ENCODE data around the gene TROAP. TPM values are rescaled to one million over a fixed set of nuclear protein-coding genes. Genes with fewer than 3 reads are reported as not detected.
"Not testable (repeated sequence)": the region's sequence is repeated elsewhere in the genome, so short reads cannot be mapped to it uniquely, and the experiment has no call there.

The TROAP gene
- total and polyA plus RNA-seq, 8 donors, result 0.08 to 1.3 (median 0.46) TPM; not detected in 1

DNA sequence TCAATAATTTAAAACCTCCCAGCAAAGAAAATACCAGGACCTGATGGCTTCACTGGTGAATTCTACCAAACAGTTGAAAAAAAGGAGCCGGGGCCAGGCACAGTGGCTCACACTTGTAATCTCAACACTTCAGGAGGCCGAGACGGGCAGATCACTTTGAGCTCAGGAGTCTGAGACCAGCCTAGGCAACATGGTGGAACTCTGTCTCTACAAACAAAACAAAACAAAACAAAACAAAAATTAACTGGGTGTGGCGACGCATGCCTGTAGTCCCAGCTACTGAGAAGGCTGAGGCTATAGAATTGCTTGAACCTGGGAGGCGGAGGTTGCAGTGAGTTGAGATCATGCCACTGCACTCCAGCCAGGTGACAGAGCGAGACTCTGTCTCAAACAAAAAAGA lies 13.7 kb upstream of the TROAP start:
- Histone ChIP-seq H3K4me3 (no peak overlapping the region), H3K9me3 (no peaks in the 10 kb centered on the region), H3K27me3 (no peaks in the 10 kb centered on the region), H3K4me1 (no peaks in the 10 kb centered on the region), H3K27ac (no peak overlapping the region), H3K36me3 (no peaks in the 10 kb centered on the region)
- 92% methylated on average over 7 of the region's 7 CpGs for WGBS, 2 donors
- DNase-seq (peak in 1 of 6 donors; percentile 11), ATAC-seq (no peak), FAIRE-seq (no peak)
- intact Hi-C loops (cut with DNase I), result no loop called here
- TF ChIP-seq, protein P1, sequence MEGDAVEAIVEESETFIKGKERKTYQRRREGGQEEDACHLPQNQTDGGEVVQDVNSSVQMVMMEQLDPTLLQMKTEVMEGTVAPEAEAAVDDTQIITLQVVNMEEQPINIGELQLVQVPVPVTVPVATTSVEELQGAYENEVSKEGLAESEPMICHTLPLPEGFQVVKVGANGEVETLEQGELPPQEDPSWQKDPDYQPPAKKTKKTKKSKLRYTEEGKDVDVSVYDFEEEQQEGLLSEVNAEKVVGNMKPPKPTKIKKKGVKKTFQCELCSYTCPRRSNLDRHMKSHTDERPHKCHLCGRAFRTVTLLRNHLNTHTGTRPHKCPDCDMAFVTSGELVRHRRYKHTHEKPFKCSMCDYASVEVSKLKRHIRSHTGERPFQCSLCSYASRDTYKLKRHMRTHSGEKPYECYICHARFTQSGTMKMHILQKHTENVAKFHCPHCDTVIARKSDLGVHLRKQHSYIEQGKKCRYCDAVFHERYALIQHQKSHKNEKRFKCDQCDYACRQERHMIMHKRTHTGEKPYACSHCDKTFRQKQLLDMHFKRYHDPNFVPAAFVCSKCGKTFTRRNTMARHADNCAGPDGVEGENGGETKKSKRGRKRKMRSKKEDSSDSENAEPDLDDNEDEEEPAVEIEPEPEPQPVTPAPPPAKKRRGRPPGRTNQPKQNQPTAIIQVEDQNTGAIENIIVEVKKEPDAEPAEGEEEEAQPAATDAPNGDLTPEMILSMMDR (IDR thresholded peaks at IDR 0.05), result no peak

DNA sequence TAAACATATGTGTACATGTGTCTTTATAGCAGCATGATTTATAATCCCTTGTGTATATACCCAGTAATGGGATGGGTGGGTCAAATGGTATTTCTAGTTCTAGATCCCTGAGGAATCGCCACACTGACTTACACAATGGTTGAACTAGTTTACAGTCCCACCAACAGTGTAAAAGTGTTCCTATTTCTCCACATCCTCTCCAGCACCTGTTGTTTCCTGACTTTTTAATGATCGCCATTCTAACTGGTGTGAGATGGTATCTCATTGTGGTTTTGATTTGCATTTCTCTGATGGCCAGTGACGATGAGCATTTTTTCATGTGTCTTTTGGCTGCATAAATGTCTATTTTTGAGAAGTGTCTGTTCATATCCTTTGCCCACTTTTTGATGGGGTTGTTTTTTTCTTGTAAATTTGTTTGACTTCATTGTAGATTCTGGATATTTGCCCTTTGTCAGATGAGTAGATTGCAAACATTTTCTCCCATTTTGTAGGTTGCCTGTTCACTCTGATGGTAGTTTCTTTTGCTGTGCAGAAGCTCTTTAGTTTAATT lies 12.5 kb upstream of the TROAP start:
- DNase-seq; H3K27ac ChIP-seq; ATAC-seq; intact Hi-C loops (cut with DNase I); H3K27me3 ChIP-seq; H3K36me3 ChIP-seq; H3K4me3 ChIP-seq; H3K9me3 ChIP-seq; FAIRE-seq; H3K4me1 ChIP-seq: not testable (repeated sequence)
- WGBS, 2 donors, result 47 to 69% methylated on average over 2 of the region's 3 CpGs

DNA sequence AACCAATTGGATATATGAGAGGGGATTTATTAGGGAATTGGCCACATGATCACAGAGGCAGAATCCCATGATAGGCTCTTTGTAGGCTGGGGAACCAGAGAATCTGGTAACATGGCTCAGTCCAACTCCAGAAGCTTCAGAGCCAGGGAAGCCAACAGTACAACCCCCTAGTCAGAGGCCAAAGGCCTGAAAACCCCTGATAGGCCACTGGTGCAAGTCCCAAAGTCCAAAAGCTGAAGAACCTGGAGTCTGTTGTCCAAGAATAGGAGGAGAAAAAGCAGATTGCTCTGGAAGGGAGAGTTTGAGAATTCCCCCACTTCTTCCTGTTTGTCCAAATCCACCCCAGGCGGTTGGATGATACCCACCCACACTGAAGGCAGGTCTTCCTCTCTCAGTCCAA lies 8.2 kb upstream of the TROAP start:
- intact Hi-C loops (cut with DNase I), result no loop called here
- Histone ChIP-seq H3K4me3 (no peak overlapping the region), H3K27ac (no peak overlapping the region), H3K36me3 (no peaks in the 10 kb centered on the region), H3K4me1 (no peaks in the 10 kb centered on the region), H3K9me3 (no peaks in the 10 kb centered on the region), H3K27me3 (no peaks in the 10 kb centered on the region)
- TF ChIP-seq, protein P1 (IDR thresholded peaks at IDR 0.05), result no peak
- DNase-seq, result no peak
- 92% methylated on average over 1 of the region's 1 CpG for WGBS, 2 donors
- FAIRE-seq, result no peak
- no peak for ATAC-seq

DNA sequence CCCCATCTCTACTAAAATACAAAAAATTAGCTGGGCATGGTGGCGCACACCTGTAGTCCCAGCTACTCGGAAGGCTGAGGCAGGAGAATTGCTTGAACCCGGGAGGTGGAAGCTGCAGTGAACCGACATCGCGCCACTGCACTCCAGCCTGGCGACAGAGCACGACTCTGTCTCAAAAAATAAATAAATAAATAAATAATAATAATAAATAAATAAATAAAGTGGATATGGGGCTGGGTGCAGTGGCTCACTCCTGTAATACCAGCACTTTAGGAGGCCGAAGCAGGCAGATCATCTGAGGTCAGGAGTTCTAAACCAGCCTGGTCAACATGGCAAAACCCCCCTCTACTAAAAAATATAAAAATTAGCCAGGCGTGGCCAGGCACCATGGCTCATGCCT lies 5.9 kb upstream of the TROAP start:
- H3K36me3 ChIP-seq; H3K4me3 ChIP-seq; H3K4me1 ChIP-seq; H3K9me3 ChIP-seq; H3K27ac ChIP-seq; ATAC-seq; DNase-seq; FAIRE-seq; intact Hi-C loops (cut with DNase I); H3K27me3 ChIP-seq: not testable (repeated sequence)
- WGBS, 2 donors, result 92 to 96% methylated on average over 10 of the region's 10 CpGs

DNA sequence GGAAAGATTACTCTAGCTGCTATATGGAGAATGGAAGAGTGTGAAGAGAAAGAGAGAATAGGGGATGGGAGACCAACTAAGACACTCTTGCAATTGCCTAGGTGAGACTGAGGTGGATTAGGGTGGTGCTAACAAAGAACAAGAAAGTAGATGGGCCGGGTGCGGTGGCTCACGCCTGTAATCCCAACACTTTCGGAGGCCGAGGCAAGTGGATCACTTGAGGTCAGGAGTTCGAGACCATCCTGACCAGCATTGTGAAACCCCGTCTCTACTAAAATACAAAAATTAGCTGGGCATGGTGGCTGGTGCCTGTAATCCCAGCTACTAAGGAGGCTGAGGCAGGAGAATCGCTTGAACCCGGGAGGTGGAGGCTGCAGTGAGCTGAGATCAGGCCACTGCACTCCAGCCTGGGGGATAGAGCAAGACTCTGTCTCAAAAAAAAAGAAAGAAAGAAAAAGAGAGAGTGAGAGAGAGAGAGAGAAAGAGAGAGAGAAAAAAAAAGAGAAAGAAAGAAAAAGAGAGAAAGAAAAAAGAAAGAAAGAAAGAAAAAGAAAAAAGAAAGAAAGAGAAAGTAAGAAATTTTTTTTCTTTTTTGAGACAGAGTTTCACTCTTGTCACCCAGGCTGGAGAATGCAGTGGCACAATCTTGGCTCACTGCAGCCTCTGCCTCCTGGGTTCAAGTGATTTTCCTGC lies 2.5 kb upstream of the TROAP start:
- H3K27ac ChIP-seq; H3K27me3 ChIP-seq; intact Hi-C loops (cut with DNase I); H3K4me1 ChIP-seq; H3K36me3 ChIP-seq; H3K4me3 ChIP-seq; H3K9me3 ChIP-seq; FAIRE-seq; ATAC-seq: not testable (repeated sequence)
- WGBS, 2 donors, result 82 to 90% methylated on average over 9 of the region's 9 CpGs
- peak in 1 of 6 donors; percentile 13 for DNase-seq

DNA sequence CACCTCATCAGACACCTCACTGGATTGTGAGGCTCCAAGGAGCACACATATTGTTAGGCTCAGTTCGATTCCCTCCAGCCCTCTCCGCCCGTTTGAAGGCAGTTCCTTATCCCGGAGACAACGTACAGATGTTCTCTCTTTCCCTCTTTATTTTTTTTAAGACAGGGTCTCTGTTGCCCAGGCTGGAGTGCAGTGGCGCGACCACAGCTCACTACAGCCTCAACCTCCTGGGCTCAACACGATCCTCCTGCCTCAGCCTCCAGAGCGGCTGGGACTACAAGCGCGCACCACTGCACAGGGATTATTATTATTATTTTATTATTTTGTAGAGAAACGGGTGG lies 718 bp upstream of the TROAP start:
- Histone ChIP-seq H3K27ac (peak overlapping the region in 1 of 4 donors; percentile 26), H3K4me3 (peak overlapping the region; percentile 44 to 65 (median 56)), H3K27me3 (no peaks in the 10 kb centered on the region), H3K36me3 (no peaks in the 10 kb centered on the region), H3K4me1 (no peaks in the 10 kb centered on the region), H3K9me3 (no peaks in the 10 kb centered on the region)
- no peak for DNase-seq
- FAIRE-seq, result no peak
- ATAC-seq, result no peak
- intact Hi-C loops (cut with DNase I), result no loop called here
- 45 to 47% methylated on average over 12 of the region's 12 CpGs for WGBS, 2 donors
- TF ChIP-seq, protein P1 (IDR thresholded peaks at IDR 0.05), result no peak
